ENCODE results near the gene TRAPPC3L. TPM values are rescaled to one million over a fixed set of nuclear protein-coding genes. Genes with fewer than 3 reads are reported as not detected.

The TRAPPC3L gene
- polyA plus RNA-seq, 4 donors, result 0.12 to 0.13 TPM; not detected in 2

GRCh38 chr6:116515141-116515540, 30.3 kb downstream of the TRAPPC3L start:
- DNase-seq (no peak), FAIRE-seq (no peak)
- H3K9me3 ChIP-seq (ENCODE audit: control insufficient read depth in 2 of 2, insufficient read depth in 1 of 2, low read depth in 1 of 2, low read length in 1 of 2), result no peaks in the 10 kb centered on the region
- H3K4me1 ChIP-seq (ENCODE audit: control insufficient read depth in 3 of 3, insufficient read depth in 2 of 3, low read depth in 1 of 3, low read length in 2 of 3), result peaks cover 0 to 3% (median 0%) of the 10 kb centered on the region in 3 donors
- H3K27ac ChIP-seq (ENCODE audit: low read depth in 1 of 3, low read length in 2 of 3), result no peak overlapping the region
- H3K4me3 ChIP-seq (ENCODE audit: low read depth in 1 of 3, low read length in 3 of 3), result no peak overlapping the region
- H3K27me3 ChIP-seq (ENCODE audit: control insufficient read depth in 3 of 3, insufficient read depth in 3 of 3, low read length in 3 of 3), result no peaks in the 10 kb centered on the region
- no peaks in the 10 kb centered on the region for H3K36me3 ChIP-seq (ENCODE audit: control insufficient read depth in 3 of 3, insufficient read depth in 2 of 3, low read depth in 1 of 3, low read length in 3 of 3)

GRCh38 chr6:116514111-116514510, 31.4 kb downstream of the TRAPPC3L start:
- DNase-seq (no peak), FAIRE-seq (no peak)
- H3K27ac ChIP-seq (ENCODE audit: low read depth in 1 of 3, low read length in 2 of 3), result no peak overlapping the region
- WGBS, 3 donors, result 81 to 89% (median 85%) methylated on average over 4 of the region's 4 CpGs
- H3K9me3 ChIP-seq (ENCODE audit: control insufficient read depth in 2 of 2, insufficient read depth in 1 of 2, low read depth in 1 of 2, low read length in 1 of 2), result no peaks in the 10 kb centered on the region
- H3K27me3 ChIP-seq (ENCODE audit: control insufficient read depth in 3 of 3, insufficient read depth in 3 of 3, low read length in 3 of 3), result no peaks in the 10 kb centered on the region
- H3K4me3 ChIP-seq (ENCODE audit: low read depth in 1 of 3, low read length in 3 of 3), result no peak overlapping the region
- no peaks in the 10 kb centered on the region for H3K36me3 ChIP-seq (ENCODE audit: control insufficient read depth in 3 of 3, insufficient read depth in 2 of 3, low read depth in 1 of 3, low read length in 3 of 3)
- H3K4me1 ChIP-seq (ENCODE audit: control insufficient read depth in 3 of 3, insufficient read depth in 2 of 3, low read depth in 1 of 3, low read length in 2 of 3), result peaks cover 0 to 3% (median 0%) of the 10 kb centered on the region in 3 donors

- Histone ChIP-seq H3K27ac (ENCODE audit: low read depth in 1 of 3, low read length in 2 of 3) (no peak overlapping the region), H3K27me3 (ENCODE audit: control insufficient read depth in 3 of 3, insufficient read depth in 3 of 3, low read length in 3 of 3) (no peaks in the 10 kb centered on the region), H3K36me3 (ENCODE audit: control insufficient read depth in 3 of 3, insufficient read depth in 2 of 3, low read depth in 1 of 3, low read length in 3 of 3) (no peaks in the 10 kb centered on the region), H3K9me3 (ENCODE audit: control insufficient read depth in 2 of 2, insufficient read depth in 1 of 2, low read depth in 1 of 2, low read length in 1 of 2) (no peaks in the 10 kb centered on the region), H3K4me1 (ENCODE audit: control insufficient read depth in 3 of 3, insufficient read depth in 2 of 3, low read depth in 1 of 3, low read length in 2 of 3) (peaks cover 0 to 3% (median 0%) of the 10 kb centered on the region in 3 donors), H3K4me3 (ENCODE audit: low read depth in 1 of 3, low read length in 3 of 3) (no peak overlapping the region)
- FAIRE-seq, result no peak
- DNase-seq, result no peak
- 65 to 82% (median 76%) methylated on average over 2 of the region's 2 CpGs for WGBS, 3 donors
Observed at GRCh38 chr6:116513224-116513875, 32.1 kb downstream of the TRAPPC3L start.

- Histone ChIP-seq H3K36me3 (ENCODE audit: control insufficient read depth in 3 of 3, insufficient read depth in 2 of 3, low read depth in 1 of 3, low read length in 3 of 3) (no peaks in the 10 kb centered on the region), H3K27me3 (ENCODE audit: control insufficient read depth in 3 of 3, insufficient read depth in 3 of 3, low read length in 3 of 3) (no peaks in the 10 kb centered on the region), H3K27ac (ENCODE audit: low read depth in 1 of 3, low read length in 2 of 3) (no peak overlapping the region), H3K4me1 (ENCODE audit: control insufficient read depth in 3 of 3, insufficient read depth in 2 of 3, low read depth in 1 of 3, low read length in 2 of 3) (peaks cover 0 to 3% (median 0%) of the 10 kb centered on the region in 3 donors), H3K9me3 (ENCODE audit: control insufficient read depth in 2 of 2, insufficient read depth in 1 of 2, low read depth in 1 of 2, low read length in 1 of 2) (no peaks in the 10 kb centered on the region), H3K4me3 (ENCODE audit: low read depth in 1 of 3, low read length in 3 of 3) (no peak overlapping the region)
- DNase-seq, result no peak
- FAIRE-seq, result no peak
Observed at GRCh38 chr6:116512734-116513133, 32.8 kb downstream of the TRAPPC3L start.

- Histone ChIP-seq H3K4me3 (ENCODE audit: low read depth in 1 of 3, low read length in 3 of 3) (peak overlapping the region in 1 of 3 donors; percentile 14), H3K4me1 (ENCODE audit: control insufficient read depth in 3 of 3, insufficient read depth in 2 of 3, low read depth in 1 of 3, low read length in 2 of 3) (peaks cover 0 to 3% (median 0%) of the 10 kb centered on the region in 3 donors), H3K27ac (ENCODE audit: low read depth in 1 of 3, low read length in 2 of 3) (peak overlapping the region in 2 of 3 donors; percentile 50 to 94), H3K9me3 (ENCODE audit: control insufficient read depth in 2 of 2, insufficient read depth in 1 of 2, low read depth in 1 of 2, low read length in 1 of 2) (no peaks in the 10 kb centered on the region), H3K36me3 (ENCODE audit: control insufficient read depth in 3 of 3, insufficient read depth in 2 of 3, low read depth in 1 of 3, low read length in 3 of 3) (no peaks in the 10 kb centered on the region), H3K27me3 (ENCODE audit: control insufficient read depth in 3 of 3, insufficient read depth in 3 of 3, low read length in 3 of 3) (no peaks in the 10 kb centered on the region)
- DNase-seq (no peak), FAIRE-seq (no peak)
- 39 to 64% (median 56%) methylated on average over 4 of the region's 4 CpGs for WGBS, 3 donors
Observed at GRCh38 chr6:116512111-116512559, 33.3 kb downstream of the TRAPPC3L start.

- FAIRE-seq (no peak), DNase-seq (peak; percentile 30 to 31)
- peak within 1 kb of the TSS in 2 of 3 donors; percentile 50 to 94 for H3K27ac ChIP-seq (ENCODE audit: low read depth in 1 of 3, low read length in 2 of 3)
- H3K36me3 ChIP-seq (ENCODE audit: control insufficient read depth in 3 of 3, insufficient read depth in 2 of 3, low read depth in 1 of 3, low read length in 3 of 3), result no peaks in the 10 kb centered on the region
- no peaks in the 10 kb centered on the region for H3K27me3 ChIP-seq (ENCODE audit: control insufficient read depth in 3 of 3, insufficient read depth in 3 of 3, low read length in 3 of 3)
- WGBS, 3 donors, result 46 to 56% (median 49%) methylated on average over 10 of the region's 10 CpGs
- H3K9me3 ChIP-seq (ENCODE audit: control insufficient read depth in 2 of 2, insufficient read depth in 1 of 2, low read depth in 1 of 2, low read length in 1 of 2), result no peaks in the 10 kb centered on the region
- peak within 1 kb of the TSS in 1 of 3 donors; percentile 14 for H3K4me3 ChIP-seq (ENCODE audit: low read depth in 1 of 3, low read length in 3 of 3)
- H3K4me1 ChIP-seq (ENCODE audit: control insufficient read depth in 3 of 3, insufficient read depth in 2 of 3, low read depth in 1 of 3, low read length in 2 of 3), result peaks cover 0 to 3% (median 0%) of the 10 kb centered on the region in 3 donors
Observed at GRCh38 chr6:116511424-116512110, 33.9 kb downstream of the TRAPPC3L start, which contains the start of gene CALHM5. CALHM5 (plus strand) TSS chr6:116511639; CDS start chr6:116511697, 58 bp downstream.

GRCh38 chr6:116508527-116508926, 37.0 kb downstream of the TRAPPC3L start:
- no peak overlapping the region for H3K4me3 ChIP-seq (ENCODE audit: low read depth in 1 of 3, low read length in 3 of 3)
- no peaks in the 10 kb centered on the region for H3K4me1 ChIP-seq (ENCODE audit: control insufficient read depth in 3 of 3, insufficient read depth in 2 of 3, low read depth in 1 of 3, low read length in 2 of 3)
- DNase-seq (no peak), FAIRE-seq (no peak)
- H3K27me3 ChIP-seq (ENCODE audit: control insufficient read depth in 3 of 3, insufficient read depth in 3 of 3, low read length in 3 of 3), result no peaks in the 10 kb centered on the region
- no peaks in the 10 kb centered on the region for H3K9me3 ChIP-seq (ENCODE audit: control insufficient read depth in 2 of 2, insufficient read depth in 1 of 2, low read depth in 1 of 2, low read length in 1 of 2)
- H3K36me3 ChIP-seq (ENCODE audit: control insufficient read depth in 3 of 3, insufficient read depth in 2 of 3, low read depth in 1 of 3, low read length in 3 of 3), result no peaks in the 10 kb centered on the region
- H3K27ac ChIP-seq (ENCODE audit: low read depth in 1 of 3, low read length in 2 of 3), result no peak overlapping the region

- FAIRE-seq, result no peak
- no peak overlapping the region for H3K4me3 ChIP-seq (ENCODE audit: low read depth in 1 of 3, low read length in 3 of 3)
- H3K27ac ChIP-seq (ENCODE audit: low read depth in 1 of 3, low read length in 2 of 3), result no peak overlapping the region
- H3K9me3 ChIP-seq (ENCODE audit: control insufficient read depth in 2 of 2, insufficient read depth in 1 of 2, low read depth in 1 of 2, low read length in 1 of 2), result no peaks in the 10 kb centered on the region
- DNase-seq, result no peak
- no peaks in the 10 kb centered on the region for H3K27me3 ChIP-seq (ENCODE audit: control insufficient read depth in 3 of 3, insufficient read depth in 3 of 3, low read length in 3 of 3)
- WGBS, 3 donors, result 80 to 89% (median 88%) methylated on average over 3 of the region's 3 CpGs
- H3K36me3 ChIP-seq (ENCODE audit: control insufficient read depth in 3 of 3, insufficient read depth in 2 of 3, low read depth in 1 of 3, low read length in 3 of 3), result no peaks in the 10 kb centered on the region
- no peaks in the 10 kb centered on the region for H3K4me1 ChIP-seq (ENCODE audit: control insufficient read depth in 3 of 3, insufficient read depth in 2 of 3, low read depth in 1 of 3, low read length in 2 of 3)
Observed at GRCh38 chr6:116507324-116507723, 38.2 kb downstream of the TRAPPC3L start.
